Peyer's patch (tissue), 4 donors: ENCODE results near the gene TRPM7.
"Not testable (repeated sequence)": the region's sequence is repeated elsewhere in the genome, so short reads cannot be mapped to it uniquely, and the experiment has no call there.

Experiments
- CTCF ChIP-seq, 6 experiments: fragments of 450-650 bp in 4 of 6; fragments of 200-600 bp in 2 of 6; sonication (generic) in 1 of 6; IDR thresholded peaks; one replicate each; pipeline ENCODE4 v1.5.1; 2017 to 2019; ENCODE audit warnings: antibody characterized with exemption in 6 of 6, mild to moderate bottlenecking in 3 of 6, moderate library complexity in 1 of 6
- POLR2A ChIP-seq, 2 donors: fragments of 450-650 bp; IDR thresholded peaks; one replicate each; pipeline ENCODE4 v1.5.1; 2017; ENCODE audit warnings: antibody characterized with exemption in 2 of 2, mild to moderate bottlenecking in 2 of 2, moderate library complexity in 2 of 2

GRCh38 chr15:50694634-50695165 lies 8.1 kb upstream of the TRPM7 start:
- TF ChIP-seq POLR2A, CTCF (IDR thresholded peaks at IDR 0.05): not testable (repeated sequence)
